GM18498 (cell line): ENCODE measurements around the gene KIRREL3.

Experiments
- ATAC-seq: cut with Tn5 transposase; IDR thresholded peaks from one replicate; pipeline ENCODE4 v1.9.1; 2021; ENCODE audit warnings: mild to moderate bottlenecking, moderate library complexity; ENCODE audit not compliant: unreplicated experiment

The KIRREL3 gene

GRCh38 chr11:126797457-126798169 lies 203.0 kb downstream of the KIRREL3 start:
- ATAC-seq = no peak

- ATAC-seq = no peak
These were observed 207.0 kb downstream of the KIRREL3 start for GRCh38 chr11:126793596-126793995.

- ATAC-seq = no peak
These were observed 208.6 kb downstream of the KIRREL3 start for GRCh38 chr11:126791991-126792390.

GRCh38 chr11:126791446-126791845 lies 209.1 kb downstream of the KIRREL3 start:
- no peak for ATAC-seq

- no peak for ATAC-seq
These were observed 210.0 kb downstream of the KIRREL3 start for GRCh38 chr11:126790550-126791081.

GRCh38 chr11:126782810-126783209 lies 217.8 kb downstream of the KIRREL3 start:
- ATAC-seq = no peak

GRCh38 chr11:126781942-126782341 lies 218.6 kb downstream of the KIRREL3 start:
- no peak for ATAC-seq

GRCh38 chr11:126776119-126776518 lies 224.5 kb downstream of the KIRREL3 start:
- no peak for ATAC-seq

- ATAC-seq = no peak
These were observed 228.3 kb downstream of the KIRREL3 start for GRCh38 chr11:126772267-126772666.

GRCh38 chr11:126768702-126769101 lies 231.9 kb downstream of the KIRREL3 start:
- no peak for ATAC-seq

GRCh38 chr11:126766440-126766839 lies 234.1 kb downstream of the KIRREL3 start:
- no peak for ATAC-seq

- ATAC-seq = no peak
These were observed 235.4 kb downstream of the KIRREL3 start for GRCh38 chr11:126765196-126765595.

GRCh38 chr11:126764231-126764630 lies 236.3 kb downstream of the KIRREL3 start:
- no peak for ATAC-seq

- no peak for ATAC-seq
These were observed 243.7 kb downstream of the KIRREL3 start for GRCh38 chr11:126756855-126757254.

- ATAC-seq = no peak
These were observed 244.1 kb downstream of the KIRREL3 start for GRCh38 chr11:126756421-126756820.

GRCh38 chr11:126755526-126755925 lies 245.0 kb downstream of the KIRREL3 start:
- no peak for ATAC-seq

GRCh38 chr11:126754591-126755426 lies 245.8 kb downstream of the KIRREL3 start:
- no peak for ATAC-seq

GRCh38 chr11:126753990-126754389 lies 246.6 kb downstream of the KIRREL3 start:
- ATAC-seq = no peak

- ATAC-seq = no peak
These were observed 249.3 kb downstream of the KIRREL3 start for GRCh38 chr11:126751242-126751641.

GRCh38 chr11:126748793-126749192 lies 251.8 kb downstream of the KIRREL3 start:
- ATAC-seq = no peak

GRCh38 chr11:126748100-126748791 lies 252.3 kb downstream of the KIRREL3 start:
- no peak for ATAC-seq
